Mucosa of rectum (tissue), 2 donors: ENCODE measurements around the gene MAP3K5.
A peak's percentile ranks its signal among the peaks of the same experiment; 100 is the strongest.

Source experiments
- H3K27ac ChIP-seq, 2 donors: one replicate each; pipeline ENCODE4 v1.7.0; 2013; ENCODE audit warnings: inconsistent platforms in 2 of 2, low read depth in 2 of 2, low read length in 2 of 2
- H3K27me3 ChIP-seq, 2 donors: one replicate each; pipeline ENCODE4 v1.7.0; 2013; ENCODE audit warnings: low read length in 2 of 2; ENCODE audit not compliant: control insufficient read depth in 2 of 2, insufficient read depth in 2 of 2
- H3K36me3 ChIP-seq, 2 donors: one replicate each; pipeline ENCODE4 v1.7.0; 2013; ENCODE audit warnings: low read length in 2 of 2; ENCODE audit not compliant: control insufficient read depth in 2 of 2, insufficient read depth in 2 of 2
- H3K4me1 ChIP-seq, 2 donors: one replicate each; pipeline ENCODE4 v1.7.0; 2013; ENCODE audit warnings: low read length in 2 of 2, mild to moderate bottlenecking in 1 of 2; ENCODE audit not compliant: control insufficient read depth in 2 of 2, insufficient read depth in 2 of 2
- H3K4me3 ChIP-seq, 2 donors: one replicate each; pipeline ENCODE4 v1.7.0; 2013; ENCODE audit warnings: low read length in 2 of 2
- H3K9ac ChIP-seq, 2 donors: one replicate each; pipeline ENCODE4 v1.7.0; 2013; ENCODE audit warnings: low read length in 2 of 2, low read depth in 1 of 2, mild to moderate bottlenecking in 1 of 2
- H3K9me3 ChIP-seq, 2 donors: one replicate each; pipeline ENCODE4 v1.7.0; 2013; ENCODE audit warnings: low read length in 2 of 2; ENCODE audit not compliant: control insufficient read depth in 2 of 2
- donor health status: healthy.
- donor health status: Normal muscosa, but diverticular disease.

MAP3K5 gene

DNA sequence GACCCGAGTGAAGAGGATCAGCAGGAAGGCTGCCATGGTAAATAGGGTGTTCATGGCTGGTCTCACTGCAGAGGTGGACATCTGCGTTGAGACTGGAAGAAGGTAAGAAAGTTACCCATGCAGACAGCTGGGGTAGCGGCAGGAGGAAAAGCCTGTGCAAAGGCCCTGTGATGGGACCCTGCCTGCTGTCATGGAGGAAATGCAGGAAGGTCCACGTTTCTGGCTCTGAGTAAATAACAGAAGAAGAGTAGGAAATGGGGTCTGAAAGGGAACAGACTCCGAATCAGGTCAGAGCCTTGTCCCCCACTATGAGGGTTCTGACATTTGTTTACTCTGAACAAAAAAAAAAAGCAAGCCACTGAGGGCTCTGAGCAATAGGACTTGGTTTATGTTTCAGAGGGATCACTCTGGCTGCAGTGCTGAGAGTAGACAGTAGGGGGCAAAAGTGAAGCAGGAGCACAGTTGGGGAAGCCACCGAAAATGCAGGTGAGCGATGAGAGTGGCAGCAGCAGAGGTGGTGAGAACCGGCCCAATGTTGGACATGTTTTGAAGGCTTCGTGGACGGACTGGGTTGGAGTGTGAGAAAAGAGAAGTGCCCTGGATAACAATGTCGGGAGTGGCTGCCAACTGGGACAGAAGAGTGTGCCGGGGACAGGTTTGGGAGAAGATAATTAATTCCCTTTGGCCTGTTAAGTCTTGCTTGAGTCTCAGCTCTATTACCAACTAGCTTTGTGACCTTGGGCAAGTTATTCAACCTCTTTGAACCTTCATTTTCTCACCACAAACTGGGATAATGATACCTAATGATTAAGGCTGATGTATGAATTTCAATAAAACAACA lies 184.1 kb downstream of the MAP3K5 start:
- H3K9me3 ChIP-seq = no peaks in the 10 kb centered on the region
- peaks cover 0 to 38% of the 10 kb centered on the region in 2 donors for H3K4me1 ChIP-seq
- H3K27ac ChIP-seq = peak overlapping the region in 1 of 2 donors; percentile 1
- no peak overlapping the region for H3K4me3 ChIP-seq
- H3K9ac ChIP-seq = no peak overlapping the region
- H3K27me3 ChIP-seq = no peaks in the 10 kb centered on the region
- H3K36me3 ChIP-seq = peaks cover 4 to 8% of the 10 kb centered on the region in 2 donors

DNA sequence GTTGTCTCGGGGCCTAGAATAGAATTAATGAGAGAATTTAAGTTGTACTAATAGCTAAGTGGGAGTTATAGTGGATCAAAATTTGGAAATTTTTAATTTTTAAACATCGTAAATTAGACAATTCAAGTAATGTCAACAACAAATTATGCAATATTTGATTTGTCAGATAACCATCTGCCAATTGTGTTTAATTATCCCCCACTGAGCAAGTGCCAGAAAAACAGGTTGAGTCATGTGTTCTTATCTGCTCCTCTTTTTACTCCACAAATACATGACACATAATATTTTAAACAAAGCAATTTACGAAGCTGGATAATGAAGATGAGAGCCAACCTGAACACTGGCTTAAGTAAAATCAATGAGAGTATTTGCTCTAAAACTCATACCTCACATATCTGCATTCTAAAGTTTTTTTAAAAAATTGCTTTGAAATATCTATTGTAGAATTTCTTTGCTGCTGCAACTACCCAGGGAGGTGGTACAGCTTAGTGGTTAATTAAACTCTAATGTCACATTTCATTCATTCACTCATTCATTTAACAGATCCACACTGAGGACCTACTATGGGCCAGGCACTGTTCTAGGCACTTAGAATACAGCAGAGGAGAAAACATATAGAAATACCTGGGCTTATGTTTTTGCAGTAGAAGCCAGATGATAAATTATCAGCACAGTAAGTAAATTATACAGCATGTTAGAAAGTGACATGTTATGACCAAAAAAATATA lies 184.9 kb downstream of the MAP3K5 start:
- Histone ChIP-seq H3K9ac (no peak overlapping the region), H3K4me1 (peaks cover 0 to 38% of the 10 kb centered on the region in 2 donors), H3K4me3 (no peak overlapping the region), H3K27ac (peak overlapping the region in 1 of 2 donors; percentile 19), H3K36me3 (peaks cover 4 to 6% of the 10 kb centered on the region in 2 donors), H3K27me3 (no peaks in the 10 kb centered on the region), H3K9me3 (no peaks in the 10 kb centered on the region)

DNA sequence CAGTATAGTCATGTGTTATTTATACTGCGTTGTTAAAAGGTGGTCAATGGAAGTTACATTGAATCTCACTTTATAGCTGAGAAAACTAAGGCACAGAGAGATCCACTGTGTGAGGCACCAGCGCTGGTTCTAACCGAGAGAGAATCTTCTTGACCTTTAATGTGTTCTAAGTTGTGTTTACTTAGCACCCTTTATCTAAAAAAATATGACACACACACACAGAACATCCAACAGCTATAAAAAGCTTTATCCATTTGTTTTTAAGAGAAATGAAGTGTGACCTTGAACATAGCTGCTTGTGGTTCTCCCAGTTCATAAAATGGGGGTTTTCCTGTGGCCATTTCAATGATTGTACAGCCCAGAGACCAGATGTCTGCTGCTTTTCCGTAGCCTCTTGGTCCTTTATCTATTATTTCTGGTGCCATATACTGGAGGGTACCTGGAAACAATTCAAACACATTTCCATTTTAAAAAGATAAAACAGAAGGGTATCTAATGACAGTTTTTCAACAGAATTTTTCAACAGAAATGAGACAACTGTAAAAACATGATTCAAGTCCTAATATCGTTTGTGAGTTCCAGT lies 187.3 kb downstream of the MAP3K5 start:
- Histone ChIP-seq H3K9me3 (no peaks in the 10 kb centered on the region), H3K27me3 (no peaks in the 10 kb centered on the region), H3K9ac (no peak overlapping the region), H3K4me3 (no peak overlapping the region), H3K4me1 (peaks cover 0 to 33% of the 10 kb centered on the region in 2 donors), H3K27ac (no peak overlapping the region), H3K36me3 (peaks cover 12% of the 10 kb centered on the region in 2 donors)

DNA sequence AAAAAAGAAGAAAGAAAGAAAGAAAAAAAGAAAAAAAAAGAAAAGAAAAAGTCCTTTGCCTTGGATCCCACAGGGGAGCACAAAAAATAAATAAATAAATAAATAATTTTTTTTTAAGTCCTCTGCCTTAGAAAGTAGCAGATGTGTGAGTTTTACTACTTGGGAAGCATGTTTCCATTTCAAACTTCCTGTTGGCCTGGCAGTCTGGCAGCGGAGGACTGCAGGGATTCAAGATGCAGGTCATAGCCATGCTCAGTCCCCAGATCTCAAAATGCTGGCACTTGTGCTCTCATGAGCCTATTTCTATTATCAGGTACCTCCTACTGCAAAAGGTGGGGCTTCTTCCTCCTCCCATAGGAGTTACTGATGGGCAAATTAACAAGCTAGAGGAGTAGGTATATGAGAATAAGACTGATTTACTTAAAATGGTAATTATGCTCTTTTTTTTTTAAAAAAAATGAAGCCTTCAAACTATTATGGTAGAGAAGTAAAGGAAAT lies 187.9 kb downstream of the MAP3K5 start:
- Histone ChIP-seq H3K27me3 (no peaks in the 10 kb centered on the region), H3K4me1 (peaks cover 0 to 27% of the 10 kb centered on the region in 2 donors), H3K9ac (no peak overlapping the region), H3K4me3 (no peak overlapping the region), H3K36me3 (peaks cover 12 to 15% of the 10 kb centered on the region in 2 donors), H3K9me3 (no peaks in the 10 kb centered on the region), H3K27ac (no peak overlapping the region)

DNA sequence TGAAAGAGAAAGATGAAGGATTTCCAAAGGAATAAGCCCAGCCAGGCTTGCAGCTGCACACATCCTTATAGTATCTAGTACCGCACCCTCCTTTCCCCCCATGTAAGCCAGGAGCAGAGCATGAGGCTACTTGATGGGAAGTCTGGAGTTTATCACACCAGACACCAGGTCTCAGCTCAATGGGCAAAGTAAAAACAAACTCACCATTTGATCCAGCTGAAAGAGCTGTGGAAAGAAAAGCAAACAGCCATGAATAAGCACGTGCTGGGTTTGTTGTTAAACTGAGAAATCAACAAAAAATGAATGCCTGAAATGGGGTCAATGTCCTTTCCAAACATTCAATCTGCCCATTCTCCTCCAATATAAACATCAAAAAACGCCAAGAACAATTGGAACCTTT lies 191.5 kb downstream of the MAP3K5 start:
- Histone ChIP-seq H3K27ac (no peak overlapping the region), H3K36me3 (peaks cover 12 to 28% of the 10 kb centered on the region in 2 donors), H3K4me1 (peaks cover 0 to 7% of the 10 kb centered on the region in 2 donors), H3K9me3 (no peaks in the 10 kb centered on the region), H3K27me3 (no peaks in the 10 kb centered on the region), H3K9ac (no peak overlapping the region), H3K4me3 (no peak overlapping the region)

DNA sequence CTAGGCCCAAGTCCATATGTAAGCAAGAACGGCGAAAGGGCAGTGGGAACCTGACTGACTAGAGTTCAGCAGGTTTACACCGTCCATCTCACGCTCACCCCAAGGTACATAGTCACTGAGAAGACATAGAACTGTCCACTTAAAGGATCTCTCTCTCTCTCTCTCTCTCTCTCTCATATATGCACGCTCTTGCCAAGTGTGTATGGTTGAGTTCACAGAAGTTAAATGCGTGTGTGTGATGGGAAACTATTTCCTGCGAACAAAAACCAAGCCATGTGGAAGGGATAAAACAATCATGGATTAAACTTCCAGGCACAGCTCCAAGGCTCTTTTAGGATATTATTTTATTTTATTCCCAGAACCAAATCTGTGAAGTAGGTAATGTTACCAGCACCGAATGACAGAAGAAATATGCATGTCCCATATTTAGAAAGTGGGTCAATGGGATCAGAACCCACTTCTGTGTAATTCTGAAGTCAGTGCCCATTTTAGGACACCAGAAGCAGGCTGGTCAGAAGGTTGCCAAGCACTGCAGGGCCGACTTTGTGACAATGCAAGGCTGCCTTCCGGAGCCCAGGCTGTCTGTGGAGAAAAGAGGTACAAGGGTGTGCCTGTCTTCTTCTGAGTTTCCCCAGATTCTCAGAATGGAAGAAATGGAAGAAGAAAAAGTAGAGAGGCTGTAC lies 192.8 kb downstream of the MAP3K5 start:
- Histone ChIP-seq H3K36me3 (peaks cover 12 to 28% of the 10 kb centered on the region in 2 donors), H3K4me1 (peaks cover 0 to 2% of the 10 kb centered on the region in 2 donors), H3K27ac (peak overlapping the region; percentile 16 to 21), H3K9me3 (no peaks in the 10 kb centered on the region), H3K9ac (no peak overlapping the region), H3K27me3 (no peaks in the 10 kb centered on the region), H3K4me3 (no peak overlapping the region)

DNA sequence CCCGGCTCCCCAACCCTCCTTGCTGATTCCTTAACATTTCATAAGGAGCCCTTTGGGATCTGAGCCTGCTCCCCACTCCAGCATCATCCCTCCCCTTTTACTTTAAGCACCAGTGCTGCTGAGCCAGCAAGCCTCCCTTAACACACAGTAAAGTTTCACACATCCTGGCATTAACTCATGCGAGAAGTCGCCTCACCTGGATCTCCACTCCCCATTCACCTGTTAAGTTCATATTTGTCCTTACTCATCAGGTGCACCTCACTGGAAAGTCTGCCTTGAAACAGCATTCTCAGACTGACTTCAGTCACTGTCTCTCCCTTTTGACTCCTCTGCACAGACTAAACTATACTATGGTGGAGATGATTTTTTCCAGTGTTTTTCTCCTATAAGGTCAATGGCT lies 194.2 kb downstream of the MAP3K5 start:
- peaks cover 8 to 23% of the 10 kb centered on the region in 2 donors for H3K36me3 ChIP-seq
- H3K9me3 ChIP-seq = no peaks in the 10 kb centered on the region
- peaks cover 0 to 7% of the 10 kb centered on the region in 2 donors for H3K4me1 ChIP-seq
- no peak overlapping the region for H3K4me3 ChIP-seq
- no peak overlapping the region for H3K27ac ChIP-seq
- H3K9ac ChIP-seq = no peak overlapping the region
- H3K27me3 ChIP-seq = no peaks in the 10 kb centered on the region

DNA sequence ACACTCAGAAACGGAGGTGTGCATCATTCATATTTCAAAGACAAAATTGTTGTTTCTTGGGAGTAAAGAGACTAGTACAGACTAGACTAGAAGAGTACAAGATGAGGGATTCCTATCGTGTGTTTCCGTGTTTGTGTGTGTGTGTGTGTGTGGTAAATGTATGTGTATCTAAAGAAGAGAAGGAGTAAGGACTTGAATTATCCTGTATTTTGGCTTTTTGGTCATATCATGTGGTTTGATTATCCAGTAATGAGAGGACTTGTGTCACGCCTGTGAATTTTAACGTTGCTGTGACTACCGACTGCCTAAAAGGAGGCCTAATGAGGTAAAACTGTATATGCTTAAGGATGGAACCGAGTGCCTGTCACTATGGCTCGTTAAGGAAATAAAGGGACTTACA lies 197.6 kb downstream of the MAP3K5 start:
- peaks cover 19 to 41% of the 10 kb centered on the region in 2 donors for H3K36me3 ChIP-seq
- H3K9me3 ChIP-seq = no peaks in the 10 kb centered on the region
- H3K4me1 ChIP-seq = peaks cover 0 to 5% of the 10 kb centered on the region in 2 donors
- no peaks in the 10 kb centered on the region for H3K27me3 ChIP-seq
- H3K9ac ChIP-seq = no peak overlapping the region
- H3K27ac ChIP-seq = no peak overlapping the region
- no peak overlapping the region for H3K4me3 ChIP-seq

DNA sequence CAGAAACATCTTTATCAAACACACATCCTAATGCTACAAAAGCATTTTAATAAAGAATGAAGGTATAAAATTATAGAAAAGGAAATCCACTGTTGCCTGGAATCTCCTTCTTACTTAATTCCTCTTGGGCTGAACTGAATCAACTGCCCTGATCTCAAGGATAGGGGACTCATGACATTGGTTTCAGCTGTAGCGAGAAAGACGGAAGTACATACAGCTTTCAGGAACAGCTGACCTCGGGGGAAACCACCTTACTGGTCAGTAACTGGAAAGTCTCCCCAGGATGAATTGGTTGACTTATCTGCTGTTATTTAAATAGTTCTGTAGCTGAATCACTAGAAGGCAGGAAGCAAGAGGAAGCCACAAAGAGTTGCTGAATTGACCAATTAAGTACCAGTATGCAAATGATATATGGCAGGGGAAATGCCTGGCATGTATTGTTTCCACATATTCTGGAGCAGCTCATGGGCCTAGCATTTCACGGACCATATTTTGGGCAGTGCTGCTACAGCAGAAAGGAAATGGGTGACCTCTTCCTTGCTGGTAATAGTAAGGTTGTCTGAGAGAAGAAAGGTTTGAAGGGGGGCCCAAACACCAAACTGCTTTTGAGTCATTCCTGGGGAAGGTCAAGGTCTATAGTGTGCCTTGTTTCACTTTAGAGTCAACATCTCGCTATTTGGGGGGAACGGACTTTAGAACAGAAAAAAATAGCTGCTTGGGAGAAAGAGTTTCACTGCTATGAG lies 198.4 kb downstream of the MAP3K5 start:
- no peak overlapping the region for H3K27ac ChIP-seq
- H3K36me3 ChIP-seq = peaks cover 24 to 44% of the 10 kb centered on the region in 2 donors

More for the DNA sequence above, 198.4 kb downstream of the MAP3K5 start:
- Histone ChIP-seq H3K27me3 (no peaks in the 10 kb centered on the region), H3K4me3 (no peak overlapping the region), H3K4me1 (peaks cover 0 to 5% of the 10 kb centered on the region in 2 donors), H3K9ac (no peak overlapping the region), H3K9me3 (no peaks in the 10 kb centered on the region)
